SW 1271 (cell line): ENCODE results near the gene GP1BB.
"Not testable (repeated sequence)": the region's sequence is repeated elsewhere in the genome, so short reads cannot be mapped to it uniquely, and the experiment has no call there.

Experiments used
- DNase-seq, 2 experiments: peaks; one replicate each; lab custom pipeline; 2025; lab: John Stamatoyannopoulos, UW

GP1BB gene

DNA sequence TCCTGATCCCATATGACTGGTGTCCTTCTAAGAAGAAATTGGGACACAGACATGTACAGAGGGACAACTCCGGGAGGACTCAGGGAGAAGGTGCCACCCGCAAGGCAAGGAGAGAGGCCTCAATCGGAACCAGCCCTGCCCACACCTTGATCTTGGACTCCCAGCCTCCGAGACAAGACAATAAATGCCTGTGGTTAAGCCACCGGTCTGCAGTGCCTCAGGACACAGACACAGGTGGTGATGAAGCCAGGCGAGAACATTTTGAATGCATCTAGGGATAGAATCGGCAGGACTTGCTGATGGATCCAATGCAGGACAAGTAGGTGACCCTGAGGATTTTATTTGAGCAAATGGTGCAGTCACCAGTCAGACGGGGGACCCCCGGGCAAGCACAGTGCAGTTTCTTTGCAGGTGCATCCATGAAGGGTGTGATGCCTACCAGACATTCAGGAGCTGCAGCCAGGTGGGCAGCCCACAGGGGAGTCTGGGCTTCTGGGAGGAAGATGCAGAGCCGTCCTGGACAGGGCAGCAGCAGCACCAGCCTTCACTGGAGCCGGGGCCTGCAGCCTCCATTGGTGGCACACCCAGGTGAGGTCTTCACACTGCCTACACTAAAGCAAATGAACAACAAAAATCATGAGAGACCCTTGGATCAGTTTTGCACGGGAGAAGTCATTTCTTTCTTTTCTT is 29.2 kb upstream of the GP1BB start:
- no peak for DNase-seq

- no peak for DNase-seq
These were observed 28.6 kb upstream of the GP1BB start for GRCh38 chr22:19694696-19695095.

DNA sequence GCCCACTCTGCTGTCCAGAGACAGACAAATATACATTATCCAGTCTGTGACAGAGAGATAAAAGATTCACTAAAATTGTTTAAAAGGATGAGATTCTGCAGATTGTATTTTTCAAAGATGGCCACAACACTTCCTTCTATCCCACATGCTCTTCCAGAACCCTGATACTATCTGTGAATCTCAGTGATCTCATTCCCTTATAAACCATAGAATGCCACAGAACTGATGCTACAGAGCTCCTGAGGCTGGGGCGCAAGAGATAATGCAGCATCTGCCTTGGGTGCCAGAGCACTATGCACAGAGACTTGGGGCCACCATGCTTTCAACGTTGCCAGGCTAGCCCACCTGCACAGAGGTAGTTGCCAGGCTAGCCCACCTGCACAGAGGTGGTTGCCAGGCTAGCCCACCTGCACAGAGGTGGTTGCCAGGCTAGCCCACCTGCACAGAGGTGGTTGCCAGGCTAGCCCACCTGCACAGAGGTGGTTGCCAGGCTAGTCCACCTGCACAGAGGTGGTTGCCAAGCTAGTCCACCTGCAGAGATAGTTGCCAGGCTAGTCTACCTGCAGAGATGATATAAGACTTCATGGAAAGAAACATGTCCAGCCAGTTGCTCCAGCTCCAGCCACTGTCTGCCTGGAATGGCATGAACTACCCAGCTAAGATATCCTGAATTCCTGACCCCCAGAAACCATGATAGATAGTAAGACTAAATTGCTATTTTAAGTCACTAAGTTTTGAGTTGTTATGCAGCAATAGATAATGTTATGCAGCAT is 26.6 kb upstream of the GP1BB start:
- no peak for DNase-seq

GRCh38 chr22:19697871-19698270 is 25.5 kb upstream of the GP1BB start:
- not testable (repeated sequence) for DNase-seq

GRCh38 chr22:19700790-19701419 is 22.4 kb upstream of the GP1BB start:
- DNase-seq: no peak

DNA sequence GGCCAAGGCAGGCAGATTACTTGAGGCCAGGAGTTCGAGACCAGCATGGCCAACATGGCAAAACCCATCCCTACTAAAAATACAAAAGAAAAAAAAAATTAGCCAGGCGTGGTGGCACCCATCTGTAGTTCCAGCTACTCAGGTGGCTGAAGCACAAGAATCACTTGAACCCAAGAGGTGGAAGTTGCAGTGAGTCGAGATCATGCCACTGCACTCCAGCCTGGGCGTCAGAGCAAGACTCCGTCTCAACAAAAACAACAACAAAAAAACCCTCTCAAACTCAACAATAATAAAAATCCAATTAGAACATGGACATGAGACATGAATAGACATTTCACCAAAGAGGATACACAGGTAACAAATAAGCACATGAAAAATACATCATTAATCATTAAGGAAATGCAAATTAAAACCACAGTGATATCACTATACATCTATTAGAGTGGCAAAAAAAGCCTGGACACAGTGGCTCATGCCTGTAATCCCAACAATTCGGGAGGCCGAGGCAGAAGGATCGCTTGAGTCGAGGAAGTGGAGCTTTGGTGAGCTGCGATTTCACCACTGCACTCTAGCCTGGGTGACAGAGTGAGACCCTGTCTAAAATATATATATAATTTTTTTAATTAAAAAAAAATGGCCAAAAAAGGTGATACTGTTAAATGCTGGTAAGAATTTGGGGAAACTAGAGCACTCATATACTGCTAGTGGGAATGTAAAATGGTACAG is 21.8 kb upstream of the GP1BB start:
- no peak for DNase-seq

DNA sequence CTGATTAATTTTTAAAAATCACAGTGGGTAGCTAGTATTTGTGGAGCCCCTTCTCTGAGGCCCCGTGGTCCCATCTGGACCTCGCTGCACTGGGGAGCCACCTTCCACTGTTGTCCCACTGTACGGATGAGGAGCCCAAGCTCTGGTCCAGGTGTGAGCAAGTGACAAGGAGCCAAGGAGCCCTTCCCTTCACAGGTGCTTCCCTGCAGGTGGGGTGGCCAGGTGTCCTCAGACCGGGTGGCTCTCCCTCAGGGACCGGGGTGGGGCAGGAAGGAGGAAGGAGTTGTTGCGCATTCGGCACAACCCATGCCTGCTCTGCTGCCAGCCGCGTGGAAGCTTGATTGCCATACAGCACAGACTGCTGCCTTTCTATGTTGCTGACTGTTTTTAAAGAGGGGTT is 19.5 kb upstream of the GP1BB start:
- no peak for DNase-seq

DNA sequence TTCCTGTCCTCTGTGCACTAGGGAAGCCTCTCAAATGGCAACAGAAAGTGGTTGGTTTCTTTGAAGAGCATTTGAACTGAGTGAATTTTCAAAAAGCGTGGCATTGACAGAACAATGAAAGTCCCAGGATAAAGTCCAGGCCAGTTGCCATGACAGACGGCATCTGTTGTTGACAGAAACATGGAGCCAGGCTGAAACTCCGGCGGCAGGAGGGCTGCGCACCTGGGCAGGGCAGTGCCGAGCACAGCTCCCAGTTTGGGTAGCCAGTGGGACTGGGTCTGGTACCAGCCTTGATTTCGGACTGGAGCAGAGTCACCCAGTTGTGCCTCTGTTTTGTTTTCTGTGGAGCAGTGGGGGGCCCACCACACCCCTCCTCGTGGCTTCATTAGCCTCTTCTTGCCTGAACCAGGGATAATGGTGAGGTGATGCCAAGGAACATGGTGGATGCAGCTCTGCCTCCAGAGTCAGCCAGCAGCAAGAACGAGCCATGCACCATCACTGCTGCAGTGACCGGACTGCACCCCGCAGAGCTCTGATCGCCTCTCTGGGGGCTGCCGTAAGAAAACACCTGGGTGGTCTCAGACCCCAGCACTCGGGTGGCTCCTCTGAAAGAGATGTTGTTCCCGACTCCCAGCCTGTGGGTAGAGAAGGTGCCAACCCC is 18.9 kb upstream of the GP1BB start:
- no peak for DNase-seq

- no peak for DNase-seq
These were observed 18.0 kb upstream of the GP1BB start for GRCh38 chr22:19705181-19705934.

- no peak for DNase-seq
These were observed 16.6 kb upstream of the GP1BB start for GRCh38 chr22:19706661-19707151.

- no peak for DNase-seq
These were observed 15.7 kb upstream of the GP1BB start for GRCh38 chr22:19707347-19708290.

DNA sequence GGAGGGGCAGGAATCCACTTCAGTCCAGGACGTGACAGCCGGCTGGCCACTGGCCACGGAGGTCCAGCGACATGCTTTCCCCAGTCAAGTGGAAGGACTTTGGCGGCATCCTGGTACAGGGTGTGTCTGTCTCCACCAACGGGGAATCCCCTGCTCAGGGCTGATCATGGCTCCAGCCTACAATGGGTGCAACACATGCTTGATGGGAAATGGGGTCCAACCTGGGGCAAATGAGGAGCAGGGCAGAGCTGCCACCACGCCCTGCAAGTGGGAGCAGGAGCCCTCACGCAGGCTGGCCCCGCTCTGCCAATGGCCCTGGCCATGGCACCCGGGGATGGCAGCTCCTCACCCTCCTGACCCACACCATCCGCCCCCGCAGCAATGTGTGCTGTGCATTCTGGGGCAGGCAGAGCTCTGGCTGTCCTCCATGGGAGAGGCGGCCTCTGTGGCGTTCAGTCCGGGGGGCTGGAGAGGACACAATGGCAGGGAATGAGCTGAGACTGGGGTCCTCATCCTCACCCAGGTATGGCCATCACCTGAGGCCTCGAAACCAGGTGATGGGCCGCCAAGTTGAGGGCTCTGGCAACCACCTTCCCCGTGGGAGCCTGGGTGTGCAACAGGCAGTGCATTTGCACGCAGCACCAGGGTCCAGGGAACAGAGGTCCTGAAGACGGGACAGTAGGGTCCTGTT is 14.9 kb upstream of the GP1BB start:
- no peak for DNase-seq

DNA sequence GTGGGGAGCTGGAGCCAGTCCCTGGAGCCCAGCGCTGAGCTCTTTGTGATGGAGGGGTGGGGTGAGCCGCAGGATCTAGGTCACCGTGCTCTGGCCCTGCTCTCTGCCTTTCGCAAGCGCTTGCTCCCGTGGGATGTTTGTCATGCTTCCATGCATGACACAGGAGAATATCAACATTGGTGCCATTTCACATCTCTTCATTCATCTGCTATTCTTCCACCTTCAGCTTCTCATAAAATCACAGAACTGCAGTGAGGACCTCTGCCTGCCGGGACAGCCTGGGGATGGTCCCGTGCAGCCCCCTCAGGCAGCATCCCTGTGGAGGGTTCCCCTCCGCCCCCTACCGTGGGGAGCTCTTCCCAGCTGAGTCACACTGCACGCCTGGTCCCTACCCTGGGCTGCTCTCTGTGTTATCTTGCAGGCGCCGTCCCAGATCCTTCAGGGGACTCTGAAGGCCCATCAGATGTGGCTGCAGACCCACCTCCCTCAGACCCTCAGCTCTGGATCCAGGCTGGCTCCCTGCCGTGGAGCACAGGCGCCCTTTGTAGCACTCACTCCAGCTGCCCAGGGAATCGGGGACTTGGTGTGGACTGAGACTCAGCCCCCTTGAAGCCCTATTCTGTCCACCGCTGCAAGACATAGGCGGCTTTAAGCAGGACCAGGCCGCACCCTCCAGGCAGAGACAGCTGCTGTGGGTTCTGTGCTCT is 14.1 kb upstream of the GP1BB start:
- DNase-seq: no peak

- DNase-seq: no peak
These were observed 13.1 kb upstream of the GP1BB start for GRCh38 chr22:19710020-19710768.

GRCh38 chr22:19710769-19711106 is 12.6 kb upstream of the GP1BB start:
- no peak for DNase-seq

DNA sequence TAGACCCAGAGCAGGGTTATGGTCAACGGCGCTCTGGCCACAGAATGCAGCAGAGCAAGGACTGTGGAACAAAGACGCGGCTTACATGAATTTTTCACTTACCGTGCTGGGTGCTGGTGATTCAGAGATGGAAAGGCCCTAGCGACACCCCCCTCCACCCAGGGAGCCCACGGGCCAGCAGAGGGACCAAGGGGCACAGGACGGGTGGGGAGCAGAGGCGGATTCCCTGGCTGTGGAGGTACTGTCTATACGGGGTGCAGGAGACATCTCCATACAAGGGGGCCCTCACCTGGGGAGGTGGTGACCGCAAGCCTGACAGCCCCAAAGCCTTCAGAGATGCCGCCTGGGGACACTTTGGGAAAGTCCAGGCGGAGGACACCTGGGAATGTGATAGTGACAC is 10.1 kb upstream of the GP1BB start:
- DNase-seq: no peak

DNA sequence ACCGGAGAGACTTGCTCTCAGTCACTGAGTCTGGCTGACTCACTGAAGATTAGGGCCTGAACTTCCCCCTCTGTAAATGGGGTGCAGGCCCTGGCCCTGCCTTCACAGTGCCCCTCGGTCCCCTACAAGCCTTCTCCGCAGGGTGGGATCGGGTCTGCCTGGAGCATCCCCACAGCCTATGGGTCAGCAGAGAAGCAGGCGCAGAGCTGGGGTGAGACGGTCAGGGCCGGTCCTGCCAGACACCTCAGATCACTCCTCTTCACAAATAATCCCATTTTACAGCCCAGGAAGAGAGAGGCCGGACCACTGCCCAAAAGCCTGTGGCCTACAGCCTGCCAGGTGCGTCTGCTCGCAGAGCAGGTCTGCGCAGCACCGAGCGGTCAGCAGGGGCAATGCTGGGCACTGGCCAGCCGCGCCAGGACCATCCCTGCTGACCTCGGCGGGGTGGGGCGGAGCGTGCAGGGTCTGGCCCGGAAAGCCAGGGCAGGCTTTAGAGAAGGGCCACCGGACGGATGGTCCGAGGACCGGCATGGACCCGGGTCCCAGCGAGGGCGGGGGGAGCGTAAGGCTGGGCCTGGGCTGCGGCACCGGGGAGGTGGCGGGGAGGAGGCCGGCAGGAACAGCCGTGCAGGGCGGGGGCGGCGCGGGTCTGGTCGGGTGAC is 9.6 kb upstream of the GP1BB start:
- no peak for DNase-seq
